Measurements from ENCODE around the gene MIF4GD.
A peak's percentile ranks its signal among the peaks of the same experiment; 100 is the strongest.

The MIF4GD gene, protein sequence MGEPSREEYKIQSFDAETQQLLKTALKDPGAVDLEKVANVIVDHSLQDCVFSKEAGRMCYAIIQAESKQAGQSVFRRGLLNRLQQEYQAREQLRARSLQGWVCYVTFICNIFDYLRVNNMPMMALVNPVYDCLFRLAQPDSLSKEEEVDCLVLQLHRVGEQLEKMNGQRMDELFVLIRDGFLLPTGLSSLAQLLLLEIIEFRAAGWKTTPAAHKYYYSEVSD

DNA sequence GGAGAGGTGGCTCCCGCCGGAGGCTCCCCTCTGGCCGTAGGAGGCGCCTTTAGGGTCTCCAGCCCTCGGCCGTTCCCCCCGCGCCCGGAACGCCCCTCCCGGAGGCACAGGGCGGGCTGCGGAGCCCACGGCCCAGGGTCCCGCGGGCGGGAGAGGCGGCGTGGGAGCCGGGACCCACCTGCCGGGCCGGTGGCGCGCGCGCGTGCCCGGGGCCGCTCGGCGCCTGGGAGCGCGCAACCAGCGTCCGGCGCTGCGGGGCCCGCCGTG, at the start of gene MIF4GD:
Gene MIF4GD, minus strand, starts transcription at position 266 of the 267 bp plus-strand sequence. CDS start 1,036 bp downstream, outside the sequence.
- peak within 1 kb of the TSS; percentile 96 for H3K4me3 ChIP-seq (ENCODE audit: low read length)
- no peaks in the 10 kb centered on the region for H3K27me3 ChIP-seq (ENCODE audit: control insufficient read depth, insufficient read depth, low read length)
- H3K4me1 ChIP-seq (ENCODE audit: control insufficient read depth, insufficient read depth, low read length): peaks cover 29% of the 10 kb centered on the region

DNA sequence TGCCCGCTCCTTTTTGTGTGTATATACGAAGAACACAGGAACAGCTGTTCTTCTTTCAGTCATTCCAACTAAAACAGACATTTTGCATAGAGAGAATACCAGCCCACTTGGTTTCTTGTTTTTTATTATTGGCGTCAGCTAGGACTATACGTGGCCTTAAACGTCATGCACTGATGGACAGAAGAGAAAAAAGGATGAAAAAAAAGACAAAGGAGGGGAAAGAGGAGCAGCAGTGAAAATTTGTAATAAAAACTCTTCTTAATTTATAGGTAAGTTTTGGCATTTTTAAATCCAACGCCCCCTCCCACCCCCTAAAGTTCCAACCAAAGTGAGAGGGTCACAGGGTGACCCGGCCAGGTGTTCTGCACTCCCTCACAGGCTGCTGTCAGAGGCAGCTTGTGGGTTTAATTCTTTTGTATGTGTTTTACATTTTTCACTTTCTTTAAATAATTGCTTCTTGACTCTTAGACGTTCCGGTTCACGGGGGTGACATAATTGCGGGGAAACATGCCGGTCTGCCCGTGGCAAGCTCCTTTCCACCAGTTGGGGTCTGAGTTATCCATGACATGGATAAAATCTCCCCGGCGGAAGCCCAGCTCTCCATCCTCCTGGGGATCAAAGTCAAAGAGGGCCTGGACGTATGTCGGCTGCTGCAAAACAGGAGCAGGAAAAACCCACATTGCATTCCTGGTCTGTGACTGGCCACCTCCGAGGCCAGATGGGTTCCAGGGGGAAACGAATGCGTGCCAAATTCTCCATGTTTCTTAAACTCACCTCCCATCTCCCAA, 49.1 kb upstream of the MIF4GD start:
- H3K9ac ChIP-seq (ENCODE audit: low read length): no peak overlapping the region
- H3K27me3 ChIP-seq (ENCODE audit: control insufficient read depth, insufficient read depth, low read length): no peaks in the 10 kb centered on the region
- peaks cover under 1% of the 10 kb centered on the region for H3K36me3 ChIP-seq (ENCODE audit: control insufficient read depth, insufficient read depth, low read length)
- no peaks in the 10 kb centered on the region for H3K9me3 ChIP-seq (ENCODE audit: control insufficient read depth, low read length)
- H3K4me1 ChIP-seq (ENCODE audit: control insufficient read depth, insufficient read depth, low read length): peaks cover 4% of the 10 kb centered on the region
- H3K4me3 ChIP-seq (ENCODE audit: low read length): no peak overlapping the region

More for the DNA sequence above, at the start of gene MIF4GD:
- Histone ChIP-seq H3K36me3 (ENCODE audit: control insufficient read depth, insufficient read depth, low read length) (no peaks in the 10 kb centered on the region), H3K9ac (ENCODE audit: low read length) (peak within 1 kb of the TSS; percentile 90), H3K9me3 (ENCODE audit: control insufficient read depth, low read length) (no peaks in the 10 kb centered on the region)

DNA sequence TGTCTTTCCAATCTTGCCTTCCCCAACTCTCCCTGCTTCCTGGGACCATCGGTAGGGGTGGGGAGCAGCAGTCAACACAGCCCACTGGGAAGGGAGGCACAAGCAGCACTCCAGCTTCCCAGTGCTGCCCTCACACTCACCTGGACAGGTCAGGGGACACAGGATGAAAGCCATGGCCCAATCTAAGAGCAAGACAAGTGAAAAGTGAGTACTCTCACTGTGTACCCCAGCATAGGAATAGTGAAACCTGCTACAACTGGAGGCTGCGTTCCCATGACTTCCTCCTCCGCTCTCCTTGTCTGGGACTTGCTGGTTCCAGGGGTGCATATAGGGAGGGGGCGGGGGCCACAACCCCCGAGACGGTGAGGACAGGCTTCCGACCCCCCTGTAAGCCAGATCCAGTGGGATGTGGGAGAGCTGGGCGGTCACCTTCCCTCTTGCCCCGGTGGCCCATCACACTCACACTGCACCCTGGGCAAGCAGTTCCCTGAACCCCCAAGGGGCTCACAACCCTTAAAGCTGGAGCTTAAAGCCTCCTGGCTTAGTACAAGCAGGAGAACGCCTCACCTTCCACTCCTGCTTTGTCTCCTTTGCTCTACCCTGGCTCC, 47.7 kb upstream of the MIF4GD start:
- Histone ChIP-seq H3K4me3 (ENCODE audit: low read length) (no peak overlapping the region), H3K4me1 (ENCODE audit: control insufficient read depth, insufficient read depth, low read length) (peaks cover 4% of the 10 kb centered on the region), H3K9ac (ENCODE audit: low read length) (peak overlapping the region; percentile 33), H3K9me3 (ENCODE audit: control insufficient read depth, low read length) (no peaks in the 10 kb centered on the region), H3K36me3 (ENCODE audit: control insufficient read depth, insufficient read depth, low read length) (no peaks in the 10 kb centered on the region), H3K27me3 (ENCODE audit: control insufficient read depth, insufficient read depth, low read length) (no peaks in the 10 kb centered on the region)

DNA sequence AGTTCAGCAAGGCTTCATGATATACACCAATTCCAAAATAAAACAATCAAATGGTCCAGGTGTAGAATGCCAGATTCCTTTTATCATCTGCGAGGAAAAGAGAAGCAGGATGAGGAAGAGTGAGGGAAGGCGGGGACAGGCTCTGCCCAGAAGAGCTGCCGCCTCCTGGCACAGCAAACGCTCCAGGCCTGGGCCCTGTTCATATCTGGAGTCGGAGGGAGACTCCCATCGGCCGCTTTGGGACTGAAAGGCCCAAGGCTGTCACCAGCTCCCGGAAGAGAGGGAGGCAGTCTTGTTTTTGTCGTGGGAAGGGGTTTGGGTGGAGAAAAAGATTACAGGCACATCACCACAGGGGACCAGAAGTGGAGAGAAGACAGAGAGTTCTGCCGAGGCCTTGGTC, 47.2 kb upstream of the MIF4GD start:
- H3K27me3 ChIP-seq (ENCODE audit: control insufficient read depth, insufficient read depth, low read length): no peaks in the 10 kb centered on the region
- no peaks in the 10 kb centered on the region for H3K36me3 ChIP-seq (ENCODE audit: control insufficient read depth, insufficient read depth, low read length)
- H3K4me3 ChIP-seq (ENCODE audit: low read length): no peak overlapping the region
- peak overlapping the region; percentile 33 for H3K9ac ChIP-seq (ENCODE audit: low read length)
- H3K9me3 ChIP-seq (ENCODE audit: control insufficient read depth, low read length): no peaks in the 10 kb centered on the region
- H3K4me1 ChIP-seq (ENCODE audit: control insufficient read depth, insufficient read depth, low read length): peaks cover 4% of the 10 kb centered on the region

DNA sequence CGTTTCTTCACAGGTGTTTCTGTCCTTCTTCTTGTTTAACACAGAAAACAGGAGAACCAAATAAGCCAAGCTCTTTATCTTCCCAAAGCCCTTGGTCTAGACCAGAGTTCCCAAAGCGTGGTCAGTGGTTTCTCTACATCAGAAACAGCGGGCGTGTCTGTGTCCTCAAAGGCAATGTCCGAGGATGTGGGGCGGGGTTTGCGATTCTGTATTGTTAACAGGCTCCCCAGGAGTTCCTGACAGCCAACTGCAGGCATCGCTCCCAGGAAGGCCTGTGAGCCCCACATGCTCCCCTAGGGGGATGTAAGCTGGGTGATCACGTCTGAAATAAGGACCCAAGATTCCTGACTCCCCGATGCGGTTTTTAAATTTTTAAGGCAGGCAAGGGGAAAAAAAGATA, 46.6 kb upstream of the MIF4GD start:
- Histone ChIP-seq H3K4me3 (ENCODE audit: low read length) (no peak overlapping the region), H3K4me1 (ENCODE audit: control insufficient read depth, insufficient read depth, low read length) (peaks cover 4% of the 10 kb centered on the region), H3K9ac (ENCODE audit: low read length) (no peak overlapping the region), H3K9me3 (ENCODE audit: control insufficient read depth, low read length) (no peaks in the 10 kb centered on the region), H3K27me3 (ENCODE audit: control insufficient read depth, insufficient read depth, low read length) (no peaks in the 10 kb centered on the region), H3K36me3 (ENCODE audit: control insufficient read depth, insufficient read depth, low read length) (no peaks in the 10 kb centered on the region)

DNA sequence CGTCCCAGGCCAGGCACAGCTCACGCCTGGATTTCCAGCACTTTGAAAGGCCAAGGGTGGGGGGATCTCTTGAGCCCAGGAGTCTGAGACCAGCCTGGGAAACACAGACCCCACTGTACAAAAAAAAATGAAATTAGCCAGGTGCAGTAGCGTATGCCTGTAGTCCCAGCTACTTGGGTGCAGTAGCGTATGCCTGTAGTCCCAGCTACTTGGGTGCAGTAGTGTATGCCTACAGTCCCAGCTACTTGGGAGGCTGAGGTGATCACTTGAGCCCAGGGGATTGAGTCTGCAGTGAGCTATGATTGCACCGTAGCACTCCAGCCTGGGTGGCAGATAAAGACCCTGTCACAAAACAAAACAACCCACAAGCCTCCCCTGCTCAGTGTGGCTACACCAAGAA, 45.2 kb upstream of the MIF4GD start:
- H3K36me3 ChIP-seq (ENCODE audit: control insufficient read depth, insufficient read depth, low read length): no peaks in the 10 kb centered on the region
- H3K4me3 ChIP-seq (ENCODE audit: low read length): no peak overlapping the region
- H3K4me1 ChIP-seq (ENCODE audit: control insufficient read depth, insufficient read depth, low read length): peaks cover 4% of the 10 kb centered on the region
- no peaks in the 10 kb centered on the region for H3K27me3 ChIP-seq (ENCODE audit: control insufficient read depth, insufficient read depth, low read length)
- H3K9ac ChIP-seq (ENCODE audit: low read length): no peak overlapping the region
- H3K9me3 ChIP-seq (ENCODE audit: control insufficient read depth, low read length): no peaks in the 10 kb centered on the region

DNA sequence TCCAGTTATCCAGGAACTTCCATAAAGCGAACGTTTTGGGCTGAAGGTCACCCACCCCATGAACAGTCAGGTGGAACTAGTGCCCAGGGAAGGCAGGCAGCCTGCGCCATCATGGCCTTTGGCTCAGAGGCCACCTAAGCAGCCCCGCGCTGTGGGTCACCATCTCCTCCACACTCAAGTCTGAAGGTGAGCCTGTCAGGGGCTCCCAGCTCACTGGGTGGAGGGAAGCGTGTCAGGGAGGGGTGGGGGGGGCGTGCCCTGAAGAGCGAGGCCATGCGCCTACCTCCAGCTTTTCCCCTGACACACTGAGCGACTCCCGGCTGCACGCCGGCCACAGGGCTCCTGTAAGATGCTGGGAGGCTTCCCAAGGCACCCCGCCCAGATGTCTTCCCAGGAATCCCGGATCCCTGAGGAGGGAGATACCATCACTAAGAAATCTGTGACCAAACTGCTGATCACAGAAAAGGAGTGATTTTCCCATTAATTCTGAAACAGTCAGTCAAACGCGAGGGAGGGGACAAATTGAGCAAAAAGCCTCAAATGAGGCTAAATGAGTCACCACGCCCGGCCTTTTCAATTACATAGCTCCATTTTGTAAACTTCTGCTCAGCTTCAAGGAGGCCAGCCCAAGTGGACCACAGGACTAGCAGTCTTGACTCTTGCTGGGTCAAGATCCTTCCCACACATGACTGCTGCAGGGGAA, 44.7 kb upstream of the MIF4GD start:
- H3K27me3 ChIP-seq (ENCODE audit: control insufficient read depth, insufficient read depth, low read length): no peaks in the 10 kb centered on the region
- H3K9ac ChIP-seq (ENCODE audit: low read length): no peak overlapping the region
- H3K4me1 ChIP-seq (ENCODE audit: control insufficient read depth, insufficient read depth, low read length): peaks cover 4% of the 10 kb centered on the region
- no peaks in the 10 kb centered on the region for H3K9me3 ChIP-seq (ENCODE audit: control insufficient read depth, low read length)
- no peaks in the 10 kb centered on the region for H3K36me3 ChIP-seq (ENCODE audit: control insufficient read depth, insufficient read depth, low read length)
- no peak overlapping the region for H3K4me3 ChIP-seq (ENCODE audit: low read length)

DNA sequence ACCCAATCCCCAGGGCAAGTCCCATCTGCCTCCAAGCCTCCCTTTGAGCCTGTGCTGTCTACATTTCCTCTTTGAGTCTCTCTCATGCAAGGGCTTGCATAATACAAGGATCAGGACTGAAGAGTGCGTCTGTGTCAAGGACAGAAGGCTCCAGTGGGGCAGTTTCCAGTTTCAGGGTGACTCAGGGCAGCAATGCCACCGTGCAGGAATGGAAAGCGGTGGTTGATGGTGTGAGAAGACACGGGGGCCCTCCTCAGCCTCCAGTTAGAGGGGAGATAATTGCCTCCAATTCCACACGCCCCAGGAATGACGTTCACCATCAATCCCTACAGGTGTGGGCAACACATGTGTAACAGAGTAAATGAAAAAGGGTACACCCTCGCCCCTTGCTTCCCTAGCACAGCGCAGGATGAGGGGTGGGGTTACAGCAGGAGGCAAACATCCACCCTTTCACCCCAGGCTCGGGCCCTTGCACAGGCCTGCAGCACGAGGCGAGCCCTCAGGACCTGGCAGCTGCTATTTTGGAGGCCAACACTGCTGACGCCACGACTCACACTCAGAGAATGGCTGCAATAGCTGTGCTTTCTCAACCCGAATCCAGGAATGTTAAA, 43.0 kb upstream of the MIF4GD start:
- no peaks in the 10 kb centered on the region for H3K36me3 ChIP-seq (ENCODE audit: control insufficient read depth, insufficient read depth, low read length)
- peaks cover 16% of the 10 kb centered on the region for H3K4me1 ChIP-seq (ENCODE audit: control insufficient read depth, insufficient read depth, low read length)
- no peaks in the 10 kb centered on the region for H3K27me3 ChIP-seq (ENCODE audit: control insufficient read depth, insufficient read depth, low read length)
- no peak overlapping the region for H3K9ac ChIP-seq (ENCODE audit: low read length)
- no peak overlapping the region for H3K4me3 ChIP-seq (ENCODE audit: low read length)
- no peaks in the 10 kb centered on the region for H3K9me3 ChIP-seq (ENCODE audit: control insufficient read depth, low read length)

DNA sequence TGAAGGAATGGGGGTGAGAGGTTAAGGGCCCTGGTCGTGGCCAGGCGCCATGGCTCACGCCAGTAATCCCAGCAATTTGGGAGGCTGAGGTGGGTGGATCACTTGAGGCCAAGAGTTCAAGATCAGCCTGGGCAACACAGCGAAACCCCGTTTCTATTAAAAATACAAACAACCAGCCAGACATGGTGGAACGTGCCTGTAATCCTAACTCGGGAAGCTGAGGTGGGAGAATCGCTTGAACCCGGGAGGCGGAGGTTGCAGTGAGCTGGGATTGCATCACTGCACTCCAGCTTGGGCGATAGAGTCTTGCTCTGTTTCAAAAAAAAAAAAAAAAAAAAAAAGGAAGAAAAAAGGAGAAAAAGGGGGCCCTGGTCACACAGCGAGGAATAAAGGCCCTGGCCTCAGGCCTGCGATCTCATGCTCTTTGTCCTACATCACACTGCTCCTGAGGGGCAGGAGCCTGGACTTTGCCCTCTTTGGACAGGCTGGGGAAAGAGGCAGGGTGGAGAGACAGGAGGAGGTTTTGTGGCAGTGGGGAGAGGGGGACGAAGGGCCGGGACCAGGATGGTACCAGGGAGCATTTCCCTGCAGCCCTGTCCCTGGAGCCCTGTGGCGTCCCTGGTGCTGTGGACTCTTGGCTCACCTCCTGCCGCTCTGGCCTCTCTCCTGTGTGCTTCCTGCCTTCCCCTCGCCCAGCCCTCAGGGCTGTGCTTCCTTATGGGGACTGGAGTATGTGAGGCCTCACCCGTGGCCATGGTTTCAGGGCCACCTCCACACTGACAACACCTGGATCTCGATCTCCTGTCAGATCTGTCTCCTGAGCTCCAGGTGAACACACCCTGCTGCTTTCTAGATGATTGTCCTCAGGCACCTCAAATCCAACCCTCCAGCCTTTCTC, 38.0 kb upstream of the MIF4GD start:
- Histone ChIP-seq H3K9ac (ENCODE audit: low read length) (peak overlapping the region; percentile 72), H3K36me3 (ENCODE audit: control insufficient read depth, insufficient read depth, low read length) (no peaks in the 10 kb centered on the region), H3K9me3 (ENCODE audit: control insufficient read depth, low read length) (no peaks in the 10 kb centered on the region), H3K4me3 (ENCODE audit: low read length) (no peak overlapping the region), H3K27me3 (ENCODE audit: control insufficient read depth, insufficient read depth, low read length) (no peaks in the 10 kb centered on the region), H3K4me1 (ENCODE audit: control insufficient read depth, insufficient read depth, low read length) (peaks cover 29% of the 10 kb centered on the region)

DNA sequence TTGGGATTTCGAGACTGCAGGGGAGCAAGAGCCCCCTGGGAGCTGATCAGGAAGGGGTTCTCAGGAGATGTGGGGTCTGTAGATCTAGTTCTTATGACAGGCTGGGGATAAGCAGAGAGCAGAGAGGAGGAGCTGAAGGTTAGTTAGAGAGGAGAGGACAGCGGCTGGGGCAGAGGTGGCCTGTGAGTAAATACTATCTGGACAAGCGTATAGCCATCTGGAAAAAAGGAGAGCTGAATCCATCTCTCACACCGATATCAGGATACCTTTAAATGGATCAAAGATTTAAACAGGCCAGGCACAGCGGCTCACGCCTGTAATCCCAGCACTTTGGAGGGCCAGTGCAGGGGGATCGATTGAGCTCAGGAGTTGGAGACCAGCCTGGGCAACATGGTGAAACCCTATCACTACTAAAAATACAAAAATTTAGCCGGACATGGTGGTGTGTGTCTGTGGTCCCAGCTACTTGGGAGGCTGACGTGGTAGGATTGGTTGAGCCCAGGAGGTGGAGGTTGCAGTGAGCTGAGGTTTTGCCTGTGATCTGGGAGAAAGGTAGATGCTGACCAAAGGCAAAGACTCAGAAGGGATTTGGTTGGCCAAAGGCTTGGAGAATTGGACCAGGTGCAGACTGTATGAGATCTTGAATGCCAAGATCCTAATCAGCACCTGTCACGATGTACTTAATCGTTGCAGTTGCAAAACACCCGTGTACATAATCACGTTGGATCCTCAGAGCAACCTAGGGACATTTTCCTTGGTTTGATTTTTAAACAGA, 37.1 kb upstream of the MIF4GD start:
- Histone ChIP-seq H3K27me3 (ENCODE audit: control insufficient read depth, insufficient read depth, low read length) (no peaks in the 10 kb centered on the region), H3K4me3 (ENCODE audit: low read length) (no peak overlapping the region), H3K9me3 (ENCODE audit: control insufficient read depth, low read length) (no peaks in the 10 kb centered on the region), H3K36me3 (ENCODE audit: control insufficient read depth, insufficient read depth, low read length) (no peaks in the 10 kb centered on the region), H3K4me1 (ENCODE audit: control insufficient read depth, insufficient read depth, low read length) (peaks cover 29% of the 10 kb centered on the region), H3K9ac (ENCODE audit: low read length) (no peak overlapping the region)

All from mucosa of stomach (tissue), 1 donor.